PC-9 (cell line): ENCODE data around the gene EIF4G3.

Experiments
- EZH2 ChIP-seq: fragments of 200-600 bp; sonication (generic); IDR thresholded peaks from 2 replicates; pipeline ENCODE4 v1.8.0; 2017; ENCODE audit warnings: antibody characterized with exemption, low read depth
- TF ChIP-seq, protein P1 (sequence below): fragments of 200-600 bp; sonication (generic); conservative IDR thresholded peaks from 2 replicates; pipeline ENCODE4 v1.6.1; 2017; ENCODE audit warnings: mixed run types, antibody characterized with exemption, mild to moderate bottlenecking, moderate library complexity

DNA sequence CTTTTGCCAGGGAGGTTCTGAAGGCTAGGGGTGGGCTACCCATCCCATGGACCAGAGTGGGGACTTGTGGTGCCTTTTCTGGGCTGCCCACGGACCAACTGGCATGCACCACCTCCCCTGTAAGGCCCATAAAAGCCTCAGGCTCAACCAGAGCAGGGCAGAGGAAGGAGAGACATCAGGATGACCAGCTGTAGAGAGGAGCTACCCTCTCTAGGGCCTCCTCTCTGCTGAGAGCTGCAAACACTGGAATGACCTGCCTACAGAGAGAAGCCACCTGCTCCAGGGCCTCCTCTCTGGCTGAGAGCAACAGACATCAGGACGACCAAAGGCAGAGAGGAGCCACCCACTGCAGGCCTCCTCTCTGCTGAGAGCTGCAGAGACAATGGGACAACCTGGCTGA, 140.9 kb downstream of the EIF4G3 start:
- TF ChIP-seq, protein P1, sequence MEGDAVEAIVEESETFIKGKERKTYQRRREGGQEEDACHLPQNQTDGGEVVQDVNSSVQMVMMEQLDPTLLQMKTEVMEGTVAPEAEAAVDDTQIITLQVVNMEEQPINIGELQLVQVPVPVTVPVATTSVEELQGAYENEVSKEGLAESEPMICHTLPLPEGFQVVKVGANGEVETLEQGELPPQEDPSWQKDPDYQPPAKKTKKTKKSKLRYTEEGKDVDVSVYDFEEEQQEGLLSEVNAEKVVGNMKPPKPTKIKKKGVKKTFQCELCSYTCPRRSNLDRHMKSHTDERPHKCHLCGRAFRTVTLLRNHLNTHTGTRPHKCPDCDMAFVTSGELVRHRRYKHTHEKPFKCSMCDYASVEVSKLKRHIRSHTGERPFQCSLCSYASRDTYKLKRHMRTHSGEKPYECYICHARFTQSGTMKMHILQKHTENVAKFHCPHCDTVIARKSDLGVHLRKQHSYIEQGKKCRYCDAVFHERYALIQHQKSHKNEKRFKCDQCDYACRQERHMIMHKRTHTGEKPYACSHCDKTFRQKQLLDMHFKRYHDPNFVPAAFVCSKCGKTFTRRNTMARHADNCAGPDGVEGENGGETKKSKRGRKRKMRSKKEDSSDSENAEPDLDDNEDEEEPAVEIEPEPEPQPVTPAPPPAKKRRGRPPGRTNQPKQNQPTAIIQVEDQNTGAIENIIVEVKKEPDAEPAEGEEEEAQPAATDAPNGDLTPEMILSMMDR: no peak
- no peak for TF ChIP-seq EZH2
